HG03439 (cell line): Measurements from ENCODE around the gene P4HB.

ENCODE experiments used
- ATAC-seq: cut with Tn5 transposase; IDR thresholded peaks from one replicate; pipeline ENCODE4 v1.9.1; 2021; ENCODE audit warnings: mild to moderate bottlenecking, moderate library complexity; ENCODE audit not compliant: unreplicated experiment

The P4HB gene

DNA sequence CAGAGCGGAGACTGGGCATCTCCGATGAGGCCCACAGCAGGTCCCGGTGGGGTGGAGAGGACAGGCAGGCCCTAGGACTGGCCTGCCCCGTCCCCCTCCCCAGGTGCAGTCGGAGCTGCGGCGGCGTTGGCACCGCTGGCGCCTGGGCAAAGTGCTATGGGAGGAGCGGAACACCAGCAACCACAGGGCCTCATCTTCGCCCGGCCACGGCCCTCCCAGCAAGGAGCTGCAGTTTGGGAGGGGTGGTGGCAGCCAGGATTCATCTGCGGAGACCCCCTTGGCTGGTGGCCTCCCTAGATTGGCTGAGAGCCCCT, 47.0 kb downstream of the P4HB start:
- ATAC-seq, result no peak

DNA sequence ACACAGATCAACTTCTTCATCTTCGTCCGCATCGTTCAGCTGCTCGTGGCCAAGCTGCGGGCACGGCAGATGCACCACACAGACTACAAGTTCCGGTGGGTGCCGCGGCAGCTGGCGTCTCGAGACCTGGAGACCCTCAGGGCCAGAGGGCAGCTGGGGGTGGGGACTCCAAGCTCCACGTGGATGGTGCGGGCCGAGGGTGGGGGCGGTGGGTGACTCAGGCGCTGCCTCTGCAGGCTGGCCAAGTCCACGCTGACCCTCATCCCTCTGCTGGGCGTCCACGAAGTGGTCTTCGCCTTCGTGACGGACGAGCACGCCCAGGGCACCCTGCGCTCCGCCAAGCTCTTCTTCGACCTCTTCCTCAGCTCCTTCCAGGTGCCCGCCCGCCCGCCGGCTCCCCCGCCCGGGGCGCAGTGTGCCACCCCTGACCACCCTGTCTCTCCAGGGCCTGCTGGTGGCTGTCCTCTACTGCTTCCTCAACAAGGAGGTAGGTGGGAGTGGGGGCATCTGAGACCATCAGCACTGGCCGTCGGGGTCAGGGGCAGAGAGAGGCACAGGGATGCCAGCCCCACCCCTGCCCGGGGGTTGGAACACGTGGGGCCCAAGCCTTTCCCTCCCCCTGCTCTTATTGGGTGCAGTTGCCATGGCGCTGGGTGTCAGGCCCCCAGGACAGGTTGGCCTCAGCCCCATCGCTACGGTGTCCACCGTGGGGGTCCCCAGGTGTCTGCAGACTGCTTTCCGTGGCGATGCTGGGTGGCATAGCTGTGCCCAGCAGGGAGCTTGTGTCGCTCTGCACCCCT, 47.6 kb downstream of the P4HB start:
- ATAC-seq, result no peak

DNA sequence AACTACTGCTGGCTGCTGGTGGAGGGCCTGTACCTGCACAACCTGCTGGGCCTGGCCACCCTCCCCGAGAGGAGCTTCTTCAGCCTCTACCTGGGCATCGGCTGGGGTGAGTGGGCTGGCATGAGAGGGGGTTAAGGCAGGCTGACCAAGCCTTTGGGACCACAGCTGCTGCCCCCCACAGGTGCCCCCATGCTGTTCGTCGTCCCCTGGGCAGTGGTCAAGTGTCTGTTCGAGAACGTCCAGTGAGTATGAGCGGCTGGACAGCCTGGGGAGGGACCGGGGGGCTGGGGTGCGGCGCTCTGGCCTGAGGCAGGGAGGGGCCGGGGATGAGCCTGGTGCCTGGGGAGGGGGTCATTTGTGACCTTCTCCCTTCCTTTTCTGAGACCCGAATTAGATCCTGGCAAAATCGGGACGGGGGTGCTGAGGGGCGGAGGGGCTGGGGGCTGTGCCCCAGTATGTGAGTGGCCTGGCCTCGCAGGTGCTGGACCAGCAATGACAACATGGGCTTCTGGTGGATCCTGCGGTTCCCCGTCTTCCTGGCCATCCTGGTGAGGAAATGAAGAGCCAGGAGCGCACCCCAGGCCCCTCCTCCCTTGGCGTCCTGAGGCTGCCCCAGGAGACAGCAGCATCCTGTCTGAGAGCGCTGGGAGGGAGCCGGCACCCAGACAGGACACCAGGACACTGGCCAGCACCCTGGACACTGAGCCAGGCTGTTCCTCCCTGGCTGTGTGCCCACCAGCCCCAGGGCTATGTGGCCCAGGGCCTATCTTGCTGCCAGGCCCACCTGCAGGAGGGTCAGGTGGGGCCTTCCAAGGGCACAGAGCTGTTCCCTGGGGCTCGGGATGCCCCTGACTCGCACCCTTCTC, 48.4 kb downstream of the P4HB start:
- ATAC-seq, result no peak

DNA sequence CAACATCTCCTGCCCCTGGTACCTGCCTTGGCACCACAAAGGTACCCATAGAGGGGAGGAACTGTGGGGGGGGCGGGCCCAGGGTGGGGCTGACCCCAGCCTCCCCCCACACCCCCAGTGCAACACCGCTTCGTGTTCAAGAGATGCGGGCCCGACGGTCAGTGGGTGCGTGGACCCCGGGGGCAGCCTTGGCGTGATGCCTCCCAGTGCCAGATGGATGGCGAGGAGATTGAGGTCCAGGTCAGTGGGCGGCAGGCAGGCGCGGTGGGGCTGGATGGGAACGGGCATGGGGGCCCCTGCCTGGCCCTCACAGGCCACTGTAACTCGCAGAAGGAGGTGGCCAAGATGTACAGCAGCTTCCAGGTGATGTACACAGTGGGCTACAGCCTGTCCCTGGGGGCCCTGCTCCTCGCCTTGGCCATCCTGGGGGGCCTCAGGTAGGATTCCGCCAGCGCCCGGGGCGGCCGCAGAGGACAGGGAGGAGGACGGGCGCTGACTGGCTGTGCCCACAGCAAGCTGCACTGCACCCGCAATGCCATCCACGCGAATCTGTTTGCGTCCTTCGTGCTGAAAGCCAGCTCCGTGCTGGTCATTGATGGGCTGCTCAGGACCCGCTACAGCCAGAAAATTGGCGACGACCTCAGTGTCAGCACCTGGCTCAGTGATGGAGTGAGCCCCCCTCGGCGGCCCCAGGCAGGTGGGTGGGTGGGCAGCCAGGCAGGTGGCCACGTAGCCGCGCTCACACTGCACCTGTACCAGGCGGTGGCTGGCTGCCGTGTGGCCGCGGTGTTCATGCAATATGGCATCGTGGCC, 49.2 kb downstream of the P4HB start:
- ATAC-seq, result no peak

DNA sequence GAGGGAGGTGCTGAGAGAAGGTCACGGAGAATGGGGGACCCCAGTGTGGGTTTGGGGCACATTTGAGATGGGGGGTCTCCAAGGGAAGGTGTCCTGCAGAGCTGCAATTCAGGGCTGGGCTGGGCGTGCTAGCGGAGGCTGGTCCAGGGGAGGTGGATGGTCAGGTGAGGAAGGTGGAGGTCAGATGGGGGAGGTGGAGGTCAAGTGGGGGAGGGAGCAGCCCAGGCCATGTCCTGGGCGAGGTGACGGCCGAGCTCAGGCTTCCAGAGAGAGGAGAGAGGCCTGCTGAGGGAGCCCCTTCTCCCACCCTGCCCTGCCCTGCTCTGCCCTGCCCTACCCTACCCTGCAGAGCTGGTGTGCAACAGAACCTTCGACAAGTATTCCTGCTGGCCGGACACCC, 49.9 kb downstream of the P4HB start:
- no peak for ATAC-seq

DNA sequence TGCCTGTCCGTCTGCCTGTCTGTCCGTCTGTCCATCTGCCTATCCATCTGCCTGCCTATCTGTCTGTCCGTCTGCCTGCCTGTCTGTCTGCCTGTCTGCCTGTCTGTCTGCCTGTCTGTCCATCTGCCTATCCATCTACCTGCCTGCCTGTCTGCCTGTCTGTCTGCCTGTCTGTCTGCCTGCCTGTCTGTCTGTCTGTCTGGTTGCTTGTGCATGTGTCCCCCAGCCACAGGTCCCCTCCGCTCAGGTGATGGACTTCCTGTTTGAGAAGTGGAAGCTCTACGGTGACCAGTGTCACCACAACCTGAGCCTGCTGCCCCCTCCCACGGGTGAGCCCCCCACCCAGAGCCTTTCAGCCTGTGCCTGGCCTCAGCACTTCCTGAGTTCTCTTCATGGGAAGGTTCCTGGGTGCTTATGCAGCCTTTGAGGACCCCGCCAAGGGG, 50.8 kb downstream of the P4HB start:
- ATAC-seq, result no peak

DNA sequence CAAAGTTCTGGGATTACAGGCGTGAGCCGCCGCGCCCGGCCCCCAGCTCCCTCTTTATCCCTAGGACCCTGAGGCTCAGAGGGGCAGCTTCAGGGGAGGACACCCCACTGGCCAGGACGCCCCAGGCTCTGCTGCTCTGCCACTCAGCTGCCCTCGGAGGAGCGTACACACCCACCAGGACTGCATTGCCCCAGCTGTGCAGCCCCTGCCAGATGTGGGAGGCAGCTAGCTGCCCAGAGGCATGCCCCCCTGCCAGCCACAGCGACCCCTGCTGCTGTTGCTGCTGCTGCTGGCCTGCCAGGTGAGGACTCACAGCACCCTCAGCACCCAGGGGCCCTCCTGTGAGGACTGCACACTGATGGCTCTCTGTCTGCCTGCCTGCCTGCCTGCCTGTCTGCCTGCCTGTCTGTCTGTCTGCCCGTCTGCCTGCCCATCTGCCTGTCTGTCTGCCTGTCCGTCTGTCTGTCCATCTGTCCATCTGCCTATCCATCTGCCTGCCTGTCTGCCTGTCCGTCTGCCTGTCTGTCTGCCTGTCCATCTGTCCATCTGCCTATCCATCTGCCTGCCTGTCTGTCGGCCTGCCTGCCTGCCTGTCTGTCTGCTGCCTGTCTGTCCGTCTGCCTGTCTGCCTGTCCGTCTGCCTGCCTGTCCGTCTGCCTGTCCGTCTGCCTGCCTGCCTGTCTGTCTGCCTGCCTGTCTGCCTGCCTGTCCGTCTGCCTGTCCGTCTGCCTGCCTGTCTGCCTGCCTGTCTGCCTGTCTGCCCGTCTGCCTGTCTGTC, 51.4 kb downstream of the P4HB start:
- ATAC-seq, result no peak

DNA sequence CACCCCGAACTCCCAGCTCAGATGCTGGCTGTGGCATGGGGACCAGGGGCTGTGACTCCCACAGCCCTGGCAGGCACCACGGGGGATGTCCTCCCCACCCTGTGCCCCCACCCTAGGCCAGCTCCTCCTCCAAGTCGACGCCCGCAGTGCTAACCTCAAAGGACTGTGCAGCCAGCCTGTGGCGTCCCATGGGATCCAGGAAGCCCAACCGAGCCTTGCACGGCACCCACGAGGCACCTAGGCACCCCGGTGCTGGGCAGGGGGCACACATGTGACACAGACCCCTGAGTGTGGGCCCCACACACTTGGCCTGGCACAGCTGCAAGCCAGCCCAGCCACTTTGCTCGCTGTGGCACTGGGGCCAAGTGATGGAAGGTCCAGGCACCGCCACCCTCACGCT, 52.5 kb downstream of the P4HB start:
- no peak for ATAC-seq

DNA sequence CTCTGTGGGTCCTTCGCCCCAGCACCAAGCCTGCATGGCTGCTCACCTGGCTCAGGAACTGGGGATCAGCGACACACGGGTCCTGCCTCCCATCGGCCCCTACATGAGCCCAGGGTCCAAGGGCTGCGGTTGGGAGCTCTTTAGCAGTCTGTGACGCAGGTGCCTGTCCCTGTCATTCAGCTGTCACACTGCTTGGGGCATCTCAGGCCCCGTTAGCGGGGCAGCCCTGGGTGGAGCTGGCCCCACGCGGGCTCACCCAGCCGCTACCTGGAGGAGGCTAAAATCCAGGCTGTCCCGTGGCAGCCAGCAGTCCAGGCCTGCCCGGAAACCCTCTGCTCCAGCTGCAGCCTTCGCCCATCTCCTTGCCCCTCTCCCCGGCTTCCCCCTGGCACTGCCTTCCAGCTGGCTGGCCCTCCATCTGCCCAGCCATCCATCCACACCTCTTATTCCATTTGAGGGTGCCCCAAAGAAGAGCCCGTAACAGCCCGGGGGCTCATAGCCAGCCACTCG, 53.1 kb downstream of the P4HB start:
- no peak for ATAC-seq

DNA sequence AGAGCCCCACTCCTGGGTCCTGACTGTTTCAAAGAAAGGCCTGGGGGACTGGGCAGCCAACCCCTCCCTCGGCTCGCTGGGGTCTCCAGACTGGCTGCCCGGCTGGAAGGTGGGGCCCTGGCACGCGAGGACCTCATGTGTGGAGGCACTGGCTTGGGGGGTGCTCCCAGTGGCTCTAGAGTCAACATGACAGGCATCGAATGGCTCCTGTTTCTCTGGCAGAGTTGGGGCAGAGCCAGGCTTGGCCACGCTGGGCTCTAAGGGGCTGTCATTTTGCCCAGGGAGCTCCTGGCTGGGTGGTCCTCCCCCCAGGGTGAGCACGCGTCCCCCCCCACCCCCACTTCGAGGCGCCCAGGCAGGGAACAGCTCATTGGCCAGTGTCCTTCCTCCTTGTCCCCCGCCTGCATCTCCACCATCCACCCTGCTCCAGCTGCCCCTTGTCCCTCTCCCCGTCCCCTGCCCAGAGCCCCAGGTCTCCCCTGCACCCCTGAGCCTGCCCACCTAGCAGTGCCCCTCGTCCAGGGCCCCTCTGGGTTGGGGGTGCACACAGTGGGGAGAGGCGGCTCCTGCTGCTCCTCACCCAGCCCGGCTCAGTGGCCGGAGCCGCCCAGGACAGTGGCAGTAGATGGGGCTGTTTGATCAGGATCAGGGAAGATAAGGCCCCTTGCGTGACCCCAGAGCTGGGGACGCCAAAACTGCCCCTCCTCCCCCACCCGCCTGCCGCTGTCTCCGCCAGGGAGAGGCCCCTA, 53.7 kb downstream of the P4HB start:
- ATAC-seq, result no peak

DNA sequence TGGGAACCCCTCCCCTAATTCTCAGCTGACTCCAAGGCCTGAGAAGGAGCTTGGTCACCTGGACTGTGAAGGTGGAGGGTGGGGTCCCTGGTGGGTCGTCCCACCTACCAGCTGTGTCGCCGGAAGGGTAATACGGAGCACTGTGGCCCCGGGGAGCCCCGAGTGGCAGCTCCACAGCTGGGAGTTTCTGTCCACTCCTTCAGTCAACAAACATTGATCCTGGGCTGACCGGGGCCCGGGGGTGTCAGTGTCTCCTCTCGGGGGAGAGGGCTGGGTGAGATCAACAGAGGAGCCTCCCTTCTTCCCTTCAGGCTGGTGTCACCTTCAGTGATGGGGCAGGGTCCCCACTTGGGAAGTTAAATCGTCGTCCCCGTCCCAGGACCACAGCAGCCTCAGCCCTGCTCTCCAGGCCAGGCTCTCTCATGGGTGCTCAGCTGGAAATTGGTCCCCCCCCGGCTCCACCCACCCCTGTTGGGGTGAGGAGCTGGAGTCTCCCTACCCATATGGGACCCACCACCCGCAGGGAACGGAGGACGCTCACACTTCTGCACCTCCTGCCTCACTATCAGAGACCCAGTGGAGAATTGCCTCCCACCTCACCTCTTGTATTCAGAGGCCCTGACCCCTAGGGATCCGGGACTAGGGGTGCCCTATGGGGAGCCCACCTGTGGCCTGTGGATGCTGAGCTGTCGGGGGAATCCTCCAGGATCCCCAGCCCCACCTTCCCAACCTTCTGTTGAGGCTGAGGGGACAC, 54.5 kb downstream of the P4HB start:
- no peak for ATAC-seq

DNA sequence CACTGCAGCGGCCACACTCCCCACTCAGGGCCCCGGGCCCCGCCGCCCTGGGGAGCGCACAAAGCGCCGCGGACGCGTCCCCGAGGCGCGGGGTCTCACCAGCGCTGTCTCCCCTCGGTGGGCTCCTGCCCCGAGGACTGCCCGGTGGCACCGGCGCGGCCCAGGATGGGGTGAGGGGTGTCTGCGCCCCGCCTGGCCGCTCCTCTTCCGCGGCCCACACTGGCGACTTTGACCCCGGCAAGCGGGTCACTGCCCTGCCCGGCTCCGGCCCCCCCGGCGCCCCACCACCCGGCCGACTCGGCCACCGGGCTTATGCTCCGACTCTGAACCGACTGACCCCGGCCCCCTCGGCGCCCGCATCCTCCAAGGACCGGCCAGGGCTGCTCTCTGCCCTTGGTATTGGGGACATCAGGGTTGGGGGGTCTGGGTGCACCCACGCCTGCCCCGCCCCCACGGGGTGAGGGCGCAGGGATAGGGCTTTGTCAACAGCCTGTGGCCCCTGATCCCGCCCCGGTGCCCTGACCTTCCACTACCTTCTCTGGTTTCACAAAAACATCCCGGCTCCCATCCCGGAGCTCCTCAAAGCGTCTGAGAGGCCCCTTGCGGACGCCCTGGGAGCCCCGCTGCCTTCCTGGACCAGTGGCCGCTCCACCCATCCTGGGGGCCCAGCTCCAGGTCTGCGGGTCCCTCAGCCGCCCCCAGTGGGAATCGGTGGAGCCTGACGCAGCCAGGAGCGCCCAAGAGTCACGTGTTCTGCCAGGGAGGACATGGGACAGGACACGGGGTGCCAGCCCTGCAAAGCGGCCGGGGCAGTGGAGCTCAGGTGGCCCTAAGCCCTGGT, 55.6 kb downstream of the P4HB start:
- ATAC-seq, result no peak

DNA sequence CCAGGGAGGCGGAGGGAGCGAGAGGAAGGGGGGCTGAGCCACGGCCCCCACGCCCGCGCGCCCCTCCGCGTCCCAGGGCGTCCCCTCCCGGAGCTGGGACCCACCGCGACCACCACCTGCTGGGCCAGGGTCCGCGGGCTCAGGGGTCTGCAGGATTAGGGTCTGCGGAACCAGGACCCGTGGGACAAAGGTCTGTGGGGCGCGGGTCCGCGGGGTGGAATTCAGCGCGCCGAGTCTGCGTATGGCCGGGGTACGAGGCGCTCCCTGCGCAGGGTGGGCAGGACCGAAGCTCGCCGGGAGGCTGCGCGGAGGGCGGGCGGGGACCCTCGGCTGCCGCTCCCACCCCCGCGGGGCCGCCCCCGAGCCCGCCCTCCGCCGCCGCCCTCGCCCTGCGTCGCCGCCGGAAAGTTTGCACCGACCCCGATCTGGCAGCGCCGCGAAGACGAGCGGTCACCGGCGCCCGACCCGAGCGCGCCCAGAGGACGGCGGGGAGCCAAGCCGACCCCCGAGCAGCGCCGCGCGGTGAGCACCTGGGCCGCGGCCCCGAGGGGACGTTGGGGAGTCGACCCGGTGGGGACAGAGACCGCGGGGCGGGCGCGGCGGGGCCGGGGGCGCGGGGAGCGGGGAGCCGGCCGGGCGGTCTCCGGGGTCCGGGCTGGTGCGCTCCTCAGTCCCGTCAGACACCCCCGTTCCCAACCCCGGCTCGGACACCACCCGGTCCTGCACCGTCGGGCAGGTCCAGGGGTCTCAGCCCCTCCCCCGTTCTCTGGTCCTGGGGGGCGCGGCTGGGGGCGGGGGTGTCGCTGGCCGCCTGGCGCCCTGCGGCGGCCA, 56.4 kb downstream of the P4HB start, which contains the start of gene GCGR:
GCGR (plus strand) TSS at position 423 of the 831 bp plus-strand sequence. CDS start 4,869 bp downstream, outside the sequence.
- ATAC-seq, result no peak

DNA sequence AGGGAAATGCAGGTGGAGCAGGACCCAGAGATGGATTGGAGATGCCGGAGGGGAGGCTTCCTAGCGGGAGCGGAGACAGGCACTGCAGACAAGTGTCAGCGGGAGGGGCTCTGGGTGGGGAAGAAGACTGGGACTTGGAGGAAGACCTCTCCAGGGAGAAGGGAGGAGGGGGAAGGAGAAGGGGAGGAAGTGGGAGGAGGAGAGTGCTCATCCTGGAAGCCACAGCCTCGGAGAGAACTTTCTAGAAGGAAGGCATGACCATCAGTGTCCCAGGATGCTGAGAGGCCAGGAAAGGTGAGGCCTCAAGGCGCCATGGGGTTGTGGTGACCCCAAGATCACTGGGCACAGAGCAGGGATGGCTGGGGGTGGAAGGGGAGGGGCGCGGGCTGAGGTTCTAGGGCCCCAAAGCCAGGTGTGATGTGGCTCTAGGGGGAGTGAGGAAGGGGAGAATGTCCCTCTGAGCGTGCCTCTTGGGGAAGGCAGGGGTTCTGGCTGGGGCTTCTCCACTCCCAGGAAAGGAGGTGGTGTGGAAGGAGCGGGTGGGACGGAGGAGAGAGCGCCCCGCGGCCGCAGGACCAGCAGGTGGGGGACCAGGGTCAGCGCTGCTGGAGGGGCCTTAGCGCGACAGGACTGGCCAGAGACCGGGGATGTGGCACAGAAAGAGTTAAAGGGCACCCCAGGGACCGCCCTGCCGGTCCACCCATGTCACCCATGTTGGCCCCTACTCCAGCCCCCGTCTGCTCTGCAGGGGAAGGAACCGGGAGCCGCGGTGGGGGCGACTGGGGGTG, 57.3 kb downstream of the P4HB start:
- no peak for ATAC-seq

DNA sequence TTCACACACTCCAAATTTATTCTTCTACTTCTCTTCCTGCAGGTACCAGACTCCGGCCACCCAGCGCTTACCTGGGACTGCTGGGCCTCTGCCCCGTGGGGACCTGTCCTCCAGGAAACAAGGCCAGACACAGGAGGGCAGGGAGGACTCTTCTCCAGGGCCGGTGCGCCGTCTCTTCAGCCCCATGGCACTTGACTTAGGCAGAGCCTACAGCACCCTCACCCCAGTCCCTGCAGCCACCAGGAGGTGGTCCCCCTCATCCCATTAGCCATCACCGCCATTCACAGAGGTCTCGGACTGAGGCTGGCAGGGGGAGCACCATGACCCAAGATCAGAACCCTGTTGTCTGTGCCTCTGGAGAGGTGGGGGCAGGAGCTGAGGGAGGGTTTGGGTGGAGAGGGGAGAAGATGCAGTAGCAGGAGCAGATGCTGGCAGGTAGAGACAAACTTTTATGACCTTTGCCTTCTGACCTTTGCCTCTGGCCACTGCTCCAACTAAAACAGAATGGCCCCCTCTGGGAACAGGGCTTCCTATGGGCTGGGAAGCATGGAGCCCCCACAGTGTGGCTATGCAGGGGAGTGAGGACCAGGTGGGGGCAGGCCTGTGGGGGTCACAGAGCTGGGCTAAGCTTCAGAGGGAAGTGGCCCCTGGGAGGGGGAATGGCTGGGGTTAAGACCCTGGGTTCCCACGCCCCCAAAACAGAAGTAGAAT, 58.1 kb downstream of the P4HB start:
- no peak for ATAC-seq

DNA sequence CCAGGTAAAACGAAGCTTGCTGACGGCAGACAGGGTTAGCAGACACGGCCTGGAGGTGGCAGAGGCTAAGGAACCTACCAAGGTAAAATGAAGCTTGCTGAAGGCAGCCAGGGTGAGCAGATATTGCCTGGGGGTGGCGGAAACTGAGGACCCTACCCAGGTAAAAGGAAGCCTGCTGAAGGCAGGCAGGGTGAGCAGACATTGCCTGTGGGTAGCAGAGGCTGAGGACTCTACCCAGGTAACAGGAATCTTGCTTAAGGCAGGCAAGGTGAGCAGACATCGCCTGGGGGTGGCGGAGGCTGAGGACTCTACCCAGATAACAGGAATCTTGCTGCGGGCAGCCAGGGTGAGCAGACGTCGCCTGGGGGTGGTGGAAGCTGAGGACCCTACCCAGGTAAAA, 59.0 kb downstream of the P4HB start:
- ATAC-seq, result no peak
